Cortex of kidney (tissue), 1 donor: Measurements from ENCODE around the gene NSUN3.
"Not testable (repeated sequence)": the region's sequence is repeated elsewhere in the genome, so short reads cannot be mapped to it uniquely, and the experiment has no call there.

Experiments used
- DNase-seq: peaks from one replicate; lab custom pipeline; 2025; lab: John Stamatoyannopoulos, UW

NSUN3 gene

DNA sequence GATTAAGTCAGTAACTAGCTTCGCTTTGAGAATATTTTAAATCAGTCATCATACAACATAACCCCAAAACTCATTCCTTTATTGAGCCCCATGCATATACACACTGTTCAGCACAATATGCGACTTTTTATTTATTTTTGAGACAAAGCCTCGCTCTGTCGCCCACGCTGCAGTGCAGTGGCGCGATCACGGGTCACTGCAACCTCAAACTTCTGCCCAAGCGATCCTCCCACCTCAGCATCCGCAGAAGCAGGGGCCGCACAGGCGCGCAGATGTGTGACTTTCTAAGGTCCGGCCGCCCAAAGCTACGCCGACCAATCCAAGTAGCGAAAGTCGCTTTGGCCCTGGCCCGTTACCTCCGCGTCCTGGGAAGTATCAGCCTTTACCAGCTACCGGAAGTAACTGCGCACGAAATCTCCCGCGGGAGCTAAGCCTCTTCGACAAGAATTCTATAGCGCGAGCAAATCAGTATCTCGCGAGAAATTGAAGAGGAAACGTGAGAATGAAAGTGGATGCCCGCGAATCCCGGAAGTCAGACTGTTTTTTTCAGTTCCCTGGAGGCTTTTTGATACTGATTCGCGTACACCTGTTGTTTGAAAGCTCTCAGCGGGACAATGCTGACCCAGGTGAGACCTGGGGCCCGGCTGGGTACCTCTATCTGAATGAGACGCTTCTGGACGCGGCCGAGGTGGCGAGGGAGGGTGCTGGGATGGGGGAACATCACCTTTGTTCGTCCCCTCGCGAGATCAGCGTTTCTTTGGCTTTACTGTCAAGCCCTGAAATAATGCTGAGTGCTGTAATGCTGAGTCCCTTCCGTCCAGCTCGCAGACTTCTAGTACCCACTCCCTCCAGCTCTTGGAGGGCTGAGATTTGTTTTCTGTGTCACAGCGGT, at the start of gene NSUN3, which contains the start of gene DHFR2:
Gene NSUN3 (plus strand): TSS at position 549 of the 892 bp plus-strand sequence. CDS start 66 bp downstream, at position 615.
Gene DHFR2 (minus strand): TSS at position 404 of the 892 bp plus-strand sequence. CDS start 1,405 bp downstream, outside the sequence.
- DNase-seq: no peak

DNA sequence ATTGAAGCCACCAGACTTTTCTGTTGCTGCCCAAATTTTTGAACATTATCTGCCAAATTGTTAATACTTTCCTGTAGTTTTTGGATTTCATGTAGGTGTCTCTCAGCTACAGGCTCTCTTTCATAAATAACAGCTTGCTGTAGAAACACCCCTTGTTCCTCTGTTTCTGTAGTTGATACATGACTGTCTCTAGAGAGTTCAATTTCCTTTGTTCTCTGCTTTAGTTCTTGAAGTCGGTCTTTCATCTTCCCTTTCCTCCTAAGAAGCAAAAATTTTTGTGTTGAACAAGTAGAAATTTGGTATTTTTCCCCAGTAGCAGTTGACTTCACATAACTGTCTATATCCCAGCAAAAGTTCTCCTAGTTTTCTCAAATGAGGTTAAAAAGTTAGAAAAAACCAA, 47.8 kb upstream of the NSUN3 start:
- DNase-seq: no peak

DNA sequence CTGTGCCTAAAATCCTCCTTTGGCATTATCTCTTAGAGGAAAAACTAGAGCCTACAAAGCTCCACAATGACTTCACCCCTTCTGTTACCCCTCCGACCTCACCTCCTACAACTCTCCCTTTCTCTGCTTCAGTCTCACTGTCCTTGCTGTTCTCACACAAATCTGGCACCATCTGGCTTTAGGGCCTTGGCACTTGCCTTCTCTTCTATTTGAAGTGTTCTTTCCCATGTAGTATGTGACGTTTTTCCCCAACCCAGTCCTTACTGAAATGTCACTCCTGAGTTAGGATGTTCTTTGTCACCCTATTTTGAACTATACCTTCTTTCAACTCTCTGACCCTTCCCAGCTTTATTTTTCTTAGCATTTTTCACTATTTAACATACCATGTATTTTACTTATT, 43.2 kb upstream of the NSUN3 start:
- DNase-seq: no peak

DNA sequence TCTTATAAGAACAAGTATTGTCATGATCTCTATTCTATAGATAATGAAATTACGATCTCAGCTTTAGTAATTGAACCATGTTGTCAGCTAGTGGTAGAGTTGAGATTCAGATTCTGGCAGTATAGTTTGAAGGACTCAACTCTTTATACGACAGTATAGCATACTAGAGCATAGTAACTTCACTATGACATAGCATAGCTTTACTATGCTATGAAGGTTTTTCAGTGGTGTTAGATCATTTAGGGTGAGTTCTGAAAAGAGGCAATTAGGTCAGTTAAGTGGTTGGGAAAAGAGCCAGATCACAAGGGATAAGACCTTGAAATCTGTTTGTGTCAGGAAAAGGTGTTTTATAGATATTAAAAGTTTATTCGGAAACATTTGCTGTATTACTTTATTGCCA, 42.6 kb upstream of the NSUN3 start:
- DNase-seq: no peak

DNA sequence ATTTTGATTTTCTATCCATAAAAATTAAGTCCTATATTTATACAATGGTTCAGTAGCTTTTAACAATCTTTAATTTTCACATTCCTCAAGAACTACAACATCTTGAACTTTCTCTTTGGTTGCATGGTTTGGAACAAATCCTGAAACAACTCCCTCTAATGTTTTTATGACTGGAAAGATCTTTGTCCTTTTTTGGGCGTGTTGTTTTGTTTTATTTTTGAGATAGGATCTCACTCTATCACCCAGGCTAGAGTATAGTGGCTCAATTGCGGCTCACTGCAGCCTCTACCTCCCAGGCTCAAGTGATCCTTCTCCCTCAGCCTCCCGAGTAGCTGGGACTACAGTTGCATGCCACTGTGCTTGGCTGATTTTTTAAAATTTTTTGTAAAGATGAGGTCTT, 38.5 kb upstream of the NSUN3 start:
- no peak for DNase-seq

DNA sequence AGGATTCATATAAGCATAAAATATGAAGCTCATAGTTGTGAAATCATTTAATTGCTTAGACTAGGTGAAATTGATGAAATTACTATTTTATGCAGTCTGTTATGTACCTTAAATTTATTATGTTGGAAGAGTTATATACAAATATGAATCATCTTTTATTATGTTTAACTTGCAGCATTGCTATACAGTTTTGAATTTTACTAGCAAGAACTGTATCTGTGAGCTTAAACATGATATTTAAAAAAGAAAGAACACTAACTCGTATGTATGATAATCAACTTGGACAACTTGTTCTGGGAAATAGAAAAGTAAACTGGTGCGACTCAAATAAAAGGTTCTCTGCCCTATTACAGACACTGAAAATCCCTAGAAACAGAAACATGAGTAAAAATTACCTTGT, 36.2 kb upstream of the NSUN3 start:
- DNase-seq: no peak

DNA sequence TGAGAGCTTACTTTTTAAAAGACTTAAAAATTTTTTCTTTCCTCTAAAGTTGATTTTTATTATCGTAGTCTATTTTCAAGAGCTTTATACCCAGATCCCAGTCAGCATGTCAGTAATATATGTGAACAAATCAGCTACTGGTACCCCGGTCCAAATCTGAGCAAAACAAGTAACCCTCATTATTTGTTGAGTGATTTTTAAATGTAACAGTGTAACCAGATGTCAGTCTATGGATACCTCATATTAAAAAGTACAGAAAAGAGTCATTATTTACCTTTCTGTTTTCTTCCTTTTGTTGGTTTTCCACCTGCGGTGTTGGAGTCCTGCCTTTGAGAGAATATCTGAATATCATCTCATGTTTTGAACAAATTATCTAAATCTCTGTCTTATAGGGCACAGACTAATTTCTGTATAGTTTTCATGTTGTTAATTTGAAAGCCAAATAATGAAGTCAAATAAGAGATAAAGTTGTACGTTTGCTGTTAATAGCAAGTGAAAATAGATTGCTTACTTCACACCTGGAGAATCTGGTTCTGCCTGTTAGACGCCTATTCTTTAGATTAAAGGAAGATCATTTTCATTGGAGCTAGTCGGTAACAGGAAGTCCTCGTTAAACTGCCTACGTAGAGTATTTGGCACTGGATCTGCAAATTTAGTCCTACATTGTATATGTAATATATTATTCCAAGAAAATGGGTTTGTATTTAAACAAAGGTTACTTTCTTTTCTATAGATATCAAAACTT, 34.6 kb upstream of the NSUN3 start, which contains the start of gene STX19:
Gene STX19 (minus strand): TSS at position 505 of the 745 bp plus-strand sequence. CDS start 13,328 bp downstream, outside the sequence.
- DNase-seq: no peak

DNA sequence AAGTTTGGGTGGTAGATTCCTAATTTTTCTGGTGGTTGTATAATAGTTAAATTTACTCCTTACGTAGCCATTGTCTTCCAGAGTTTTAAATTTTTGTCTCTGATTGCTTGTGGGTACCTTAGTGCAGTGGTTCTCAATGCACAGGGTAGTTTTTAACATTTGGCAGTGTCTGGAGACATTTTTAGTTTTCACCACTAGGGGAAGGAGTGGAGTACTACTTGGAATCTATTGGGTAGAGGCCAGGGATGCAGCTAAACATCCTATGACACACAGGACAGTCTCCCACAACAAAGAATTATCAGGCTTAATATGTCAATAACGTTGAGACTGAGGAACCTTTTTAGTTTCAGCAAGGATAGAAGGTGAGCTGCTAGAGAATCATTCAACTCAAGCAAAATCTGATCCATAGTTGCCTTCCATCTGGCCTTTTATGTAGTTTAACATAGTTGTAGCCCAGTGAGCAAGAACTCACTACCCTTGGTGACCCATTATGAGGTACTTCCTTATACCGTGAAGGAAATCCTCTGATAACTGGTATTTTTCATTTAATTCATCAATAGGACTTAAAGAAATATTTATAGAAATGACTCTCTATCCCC, 25.9 kb upstream of the NSUN3 start:
- no peak for DNase-seq

DNA sequence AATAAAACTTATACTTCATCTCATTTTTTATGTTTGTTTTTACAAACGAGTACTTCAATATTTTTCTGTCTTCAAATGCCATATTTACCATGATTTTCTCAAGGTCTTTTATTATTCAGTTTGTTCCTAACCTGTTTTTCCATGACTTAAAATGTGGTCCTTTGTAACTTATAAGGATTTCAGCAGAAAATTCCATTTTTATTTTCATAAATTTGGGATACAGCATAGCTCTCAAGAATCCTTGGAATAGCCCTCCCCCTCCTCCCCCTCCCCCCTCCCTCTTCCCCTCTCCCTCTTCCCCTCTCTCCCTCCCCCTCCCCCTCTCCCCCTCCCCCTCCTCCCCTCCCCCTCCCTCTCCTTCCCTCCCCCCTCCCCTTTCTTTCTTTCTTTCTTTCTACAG, 19.6 kb upstream of the NSUN3 start:
- DNase-seq: no peak

DNA sequence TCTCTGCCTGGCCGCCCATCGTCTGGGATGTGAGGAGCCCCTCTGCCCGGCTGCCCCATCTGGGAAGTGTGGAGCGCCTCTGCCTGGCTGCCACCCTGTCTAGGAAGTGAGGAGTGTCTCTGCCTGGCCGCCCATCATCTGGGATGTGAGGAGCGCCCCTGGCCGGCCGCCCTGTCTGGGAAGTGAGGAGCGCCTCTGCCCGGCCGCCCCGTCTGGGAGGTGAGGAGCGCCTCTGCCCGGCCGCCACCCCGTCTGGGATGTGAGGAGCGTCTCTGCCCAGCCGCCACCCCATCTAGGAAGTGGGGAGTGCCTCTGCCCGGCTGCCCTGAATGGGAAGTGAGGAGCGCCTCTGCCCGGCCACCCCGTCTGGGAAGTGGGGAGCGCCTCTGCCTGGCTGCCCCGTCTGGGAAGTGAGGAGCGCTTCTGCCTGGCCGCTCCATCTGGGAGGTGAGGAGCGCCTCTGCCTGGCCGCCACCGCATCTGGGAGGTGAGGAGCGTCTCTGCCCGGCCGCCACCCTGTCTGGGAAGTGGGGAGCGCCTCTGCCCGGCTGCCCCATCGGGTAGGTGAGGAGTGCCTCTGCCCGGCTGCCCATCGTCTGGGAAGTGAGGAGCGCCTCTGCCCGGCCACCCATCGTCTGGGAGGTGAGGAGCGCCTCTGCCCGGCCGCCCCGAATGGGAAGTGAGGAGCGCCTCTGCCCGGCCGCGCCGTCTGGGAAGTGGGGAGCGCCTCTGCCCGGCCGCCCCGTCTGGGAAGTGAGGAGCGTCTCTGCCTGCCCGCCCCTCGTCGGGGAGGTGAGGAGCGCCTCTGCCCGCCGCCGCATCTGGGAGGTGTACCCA, 18.5 kb upstream of the NSUN3 start:
- not testable (repeated sequence) for DNase-seq

DNA sequence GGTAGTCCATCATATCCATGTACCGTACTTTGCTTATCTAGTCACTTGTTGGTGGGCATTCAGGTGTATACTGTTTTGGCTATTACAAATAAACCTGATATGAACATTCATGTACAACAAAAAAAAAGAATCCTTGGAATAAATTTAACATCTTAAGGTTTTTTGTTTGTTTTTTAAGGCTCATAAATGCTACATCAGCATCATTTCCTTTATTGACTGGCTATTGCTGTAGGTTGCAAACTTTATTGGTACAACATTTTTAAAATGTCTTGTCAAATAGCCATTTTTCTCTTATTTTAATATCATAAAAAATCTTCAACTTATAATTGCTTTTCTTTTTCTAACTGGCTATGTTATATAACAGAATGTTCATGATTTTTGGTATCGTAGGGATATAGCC, 16.3 kb upstream of the NSUN3 start:
- no peak for DNase-seq

DNA sequence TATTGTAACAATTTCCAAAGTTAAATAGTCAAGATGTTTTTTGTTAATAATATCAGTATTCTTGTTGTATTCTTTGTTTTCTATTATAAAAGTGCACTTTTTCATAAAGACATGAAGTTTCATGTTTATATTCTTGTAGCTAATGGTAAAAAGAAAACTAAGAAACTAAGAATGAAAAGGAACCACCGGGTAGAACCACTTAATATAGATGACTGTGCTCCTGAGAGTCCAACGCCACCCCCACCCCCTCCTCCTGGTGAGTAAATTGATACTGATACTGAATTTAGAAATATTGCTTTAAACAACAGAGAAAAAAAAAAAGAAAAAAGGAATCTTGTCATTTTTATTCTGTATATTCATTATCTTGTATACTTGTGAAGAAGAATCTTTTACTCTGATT, 13.6 kb upstream of the NSUN3 start:
- DNase-seq: no peak

DNA sequence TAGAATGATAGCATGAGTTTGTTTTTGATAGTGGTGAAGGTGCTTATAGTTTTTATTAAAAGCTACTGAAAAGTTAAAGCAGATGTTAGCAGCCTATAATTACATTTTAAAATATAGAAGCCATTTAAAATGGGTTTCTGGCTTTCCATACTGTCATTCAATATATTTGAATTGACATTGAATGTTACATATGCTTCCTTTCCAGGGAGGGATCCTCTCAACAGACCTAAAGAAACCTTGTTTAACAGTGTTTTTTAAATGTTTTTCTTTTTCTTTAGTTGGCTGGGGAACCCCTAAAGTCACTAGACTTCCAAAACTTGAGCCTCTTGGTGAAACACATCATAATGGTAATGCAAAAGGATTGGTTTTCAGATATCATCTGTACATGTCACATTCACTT, 12.3 kb upstream of the NSUN3 start:
- no peak for DNase-seq

DNA sequence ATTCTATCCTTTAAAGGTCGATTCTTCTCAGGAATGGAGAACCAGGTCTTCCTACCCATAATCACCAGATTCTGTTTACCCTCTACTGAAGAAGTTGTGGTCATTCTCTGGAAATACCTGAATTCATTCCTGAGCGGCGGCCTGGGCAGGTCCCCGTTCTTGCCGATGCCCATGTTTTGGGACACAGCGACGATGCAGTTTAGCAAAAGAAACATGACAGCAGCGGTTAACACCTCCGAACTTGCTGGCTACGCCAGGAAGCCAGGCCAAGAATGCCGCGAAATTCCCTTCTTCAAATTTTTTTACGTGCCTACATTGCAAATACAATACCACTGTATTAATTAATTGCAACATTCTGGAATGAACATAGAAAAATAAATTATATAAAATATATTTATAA, 1.6 kb upstream of the NSUN3 start:
- no peak for DNase-seq

DNA sequence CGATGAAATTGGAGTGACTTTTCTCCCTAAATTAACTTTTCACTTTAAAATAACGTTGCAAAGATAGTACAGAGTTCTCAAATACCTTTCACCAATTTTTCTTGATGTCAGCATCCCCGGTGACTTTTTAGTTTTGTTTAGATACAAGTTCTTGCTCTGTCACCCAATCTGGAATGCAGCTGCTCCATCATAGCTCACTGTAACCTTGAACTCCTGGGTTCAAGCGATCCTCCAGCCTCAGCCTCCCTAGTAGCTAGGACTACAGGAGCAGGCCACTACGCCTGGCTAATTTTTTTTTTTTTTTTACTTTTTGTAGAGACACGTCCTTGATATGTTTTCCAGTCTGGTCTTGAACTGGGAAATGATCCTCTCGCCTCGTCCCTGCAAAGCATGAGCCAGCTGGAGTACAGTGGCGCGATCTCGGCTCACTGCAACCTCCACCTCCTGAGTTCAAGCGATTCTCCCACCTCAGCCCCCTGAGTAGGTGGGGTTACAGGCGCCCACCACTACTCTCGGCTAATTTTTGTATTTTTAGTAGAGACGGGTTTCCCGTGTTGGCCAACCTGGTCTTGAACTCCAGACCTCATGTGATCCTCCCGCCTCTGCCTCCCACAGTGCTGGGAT, 747 bp downstream of the NSUN3 start:
- no peak for DNase-seq

DNA sequence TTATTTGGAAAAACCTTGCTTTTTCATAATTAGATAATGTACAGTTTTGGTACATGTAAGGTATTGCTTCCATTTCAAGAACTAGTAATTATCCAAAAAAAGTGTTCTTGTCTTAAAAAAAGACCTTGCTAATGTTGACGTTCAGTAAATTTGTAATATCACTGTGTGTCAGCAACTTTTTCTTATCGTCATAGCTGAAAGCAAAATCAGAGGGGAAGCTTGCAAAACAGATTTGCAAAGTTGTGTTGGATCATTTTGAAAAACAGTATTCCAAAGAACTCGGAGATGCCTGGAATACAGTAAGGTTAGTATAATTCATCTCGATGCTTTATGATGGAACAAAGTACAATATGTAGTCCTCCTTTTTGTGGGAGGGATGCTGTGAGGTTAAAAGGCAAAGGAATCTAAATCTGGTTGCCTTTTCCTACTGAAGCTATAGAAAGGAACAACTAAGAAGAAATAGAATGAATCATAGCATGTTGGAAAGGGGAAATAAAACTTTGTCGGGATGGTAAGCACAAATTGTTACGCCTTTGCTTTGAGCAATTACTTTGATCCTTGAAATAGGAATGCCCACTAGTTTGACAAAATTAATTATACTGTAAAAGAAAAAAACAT, 1.5 kb downstream of the NSUN3 start:
- DNase-seq: no peak

DNA sequence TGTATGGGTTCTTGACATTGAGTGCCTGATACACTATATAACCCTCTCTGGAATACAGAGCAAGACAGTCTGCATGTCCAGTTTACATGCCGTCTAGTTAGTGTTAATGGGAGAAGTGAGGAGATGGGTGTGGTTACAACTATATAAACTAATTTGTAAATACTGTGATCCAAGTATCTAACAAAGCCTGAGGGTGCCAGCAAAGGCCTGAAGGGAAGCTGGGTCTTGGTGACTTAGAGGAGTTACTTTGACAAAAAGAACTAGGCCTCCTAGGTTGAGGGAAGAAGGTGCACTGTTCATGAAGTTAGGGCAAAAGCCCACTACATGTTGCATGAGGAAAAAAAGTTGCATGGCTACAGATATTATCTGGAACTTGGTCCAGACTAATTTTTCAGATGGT, 2.3 kb downstream of the NSUN3 start:
- DNase-seq: no peak

DNA sequence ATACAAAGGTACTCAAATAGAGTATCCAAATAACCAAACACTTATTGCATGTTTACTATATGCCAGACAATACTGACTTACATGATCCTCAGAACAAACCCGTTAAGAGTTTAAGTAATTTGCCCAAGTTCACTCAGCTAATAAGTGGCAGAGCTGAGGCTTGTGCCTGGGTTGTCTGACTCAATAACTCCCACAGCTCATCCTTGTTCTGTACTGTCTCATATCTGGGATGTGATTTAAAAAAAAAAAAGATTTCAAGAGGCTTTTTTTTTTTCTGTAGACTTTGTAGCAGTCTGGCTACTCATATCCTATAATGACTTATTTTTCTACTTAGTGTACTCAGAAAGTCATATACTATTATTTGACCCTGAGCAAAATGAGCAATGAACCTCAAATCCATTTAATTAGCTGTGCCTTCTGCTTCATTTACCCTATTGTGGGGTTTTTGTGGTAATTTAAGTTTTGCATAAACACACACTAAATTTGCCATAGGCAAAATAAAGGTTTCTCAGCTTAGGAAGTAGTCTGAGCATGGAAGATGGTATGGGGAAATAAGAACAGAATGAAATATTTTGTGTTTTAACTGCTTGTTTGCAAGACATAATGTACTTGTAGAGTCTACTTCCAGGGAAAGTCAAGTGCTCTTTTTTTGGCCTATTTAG, 3.1 kb downstream of the NSUN3 start:
- DNase-seq: no peak

DNA sequence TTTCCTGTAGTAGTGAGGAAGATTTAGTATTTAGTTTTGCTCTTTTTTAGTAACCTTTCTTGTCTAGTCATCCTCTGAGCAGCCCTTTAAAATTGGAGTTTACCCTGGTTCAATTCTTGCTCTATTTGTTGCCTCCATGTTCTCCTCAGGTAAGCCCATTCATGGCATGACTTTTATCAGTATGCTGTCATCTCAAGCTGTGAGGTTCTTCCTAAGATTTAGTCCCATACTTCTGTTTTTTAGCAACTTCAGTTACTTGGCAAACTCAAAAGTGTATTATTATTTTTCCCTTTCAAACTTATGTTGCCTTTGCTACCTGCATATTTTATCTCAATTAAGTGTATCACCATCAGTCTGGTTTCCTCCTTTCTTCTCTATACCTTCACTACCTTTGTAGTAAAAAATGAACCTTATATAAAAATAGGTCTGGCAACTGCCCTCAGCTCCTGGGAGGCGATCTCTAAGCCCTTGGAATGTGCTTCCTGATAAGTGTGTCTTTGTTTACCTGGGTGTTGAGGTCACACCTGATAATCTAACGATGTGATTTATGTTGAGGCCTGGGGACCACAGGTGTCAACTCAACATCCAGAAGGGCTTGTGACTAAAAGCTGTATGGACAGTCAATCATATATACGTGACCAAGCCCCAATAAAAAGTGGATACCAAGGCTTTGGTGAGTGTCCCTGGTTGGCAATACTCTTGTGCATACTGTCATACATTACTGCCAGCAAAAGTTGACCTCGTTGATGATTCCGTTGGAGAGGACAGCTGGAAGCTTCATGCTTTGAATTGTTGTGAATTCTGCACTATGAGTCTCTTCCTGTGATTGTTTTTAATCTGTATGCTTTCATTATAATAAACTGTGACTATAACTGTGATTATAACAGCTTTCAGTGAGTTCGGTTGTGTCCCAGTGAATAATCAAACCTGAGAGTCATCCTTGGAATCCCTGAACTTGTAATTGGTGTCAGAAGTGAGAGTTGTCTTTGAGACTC, 3.9 kb downstream of the NSUN3 start:
- no peak for DNase-seq
